ENCODE measurements around the gene KCNJ8. TPM values are rescaled to one million over a fixed set of nuclear protein-coding genes. Genes with fewer than 3 reads are reported as not detected.

Gene KCNJ8
- polyA plus RNA-seq, 2 of the 4 experiments (the other 2 are of a cell fraction) = 0.67 to 0.68 TPM

DNA sequence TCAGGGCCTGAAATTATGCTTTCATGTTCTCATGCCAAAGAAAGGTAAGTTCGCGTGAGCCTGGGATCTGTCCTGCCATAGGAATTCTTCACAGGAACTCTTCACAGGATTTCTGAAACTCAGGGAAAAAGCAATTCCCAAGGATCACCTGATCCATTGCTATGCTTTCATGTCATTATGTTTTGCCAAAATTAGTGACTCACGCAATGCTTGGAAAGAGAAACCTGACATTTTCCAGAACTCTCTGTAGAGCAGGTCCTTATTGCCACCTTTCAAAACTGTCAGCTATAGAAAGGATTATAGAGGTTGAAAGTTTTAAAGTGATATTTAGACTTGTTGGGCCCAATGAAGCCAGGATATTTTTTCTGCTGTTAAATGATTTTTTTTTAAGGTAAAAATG is 6.3 kb upstream of the KCNJ8 start:
- Histone ChIP-seq H3K9me3 (no peaks in the 10 kb centered on the region), H3K4me2 (no peak overlapping the region), H3K4me1 (no peaks in the 10 kb centered on the region), H3K27ac (no peak overlapping the region), H3K4me3 (no peak overlapping the region)
- FAIRE-seq = no peak
- no peak for DNase-seq (ENCODE audit: low read depth in 1 of 2, low spot score in 1 of 2)
- TF ChIP-seq, protein P1, sequence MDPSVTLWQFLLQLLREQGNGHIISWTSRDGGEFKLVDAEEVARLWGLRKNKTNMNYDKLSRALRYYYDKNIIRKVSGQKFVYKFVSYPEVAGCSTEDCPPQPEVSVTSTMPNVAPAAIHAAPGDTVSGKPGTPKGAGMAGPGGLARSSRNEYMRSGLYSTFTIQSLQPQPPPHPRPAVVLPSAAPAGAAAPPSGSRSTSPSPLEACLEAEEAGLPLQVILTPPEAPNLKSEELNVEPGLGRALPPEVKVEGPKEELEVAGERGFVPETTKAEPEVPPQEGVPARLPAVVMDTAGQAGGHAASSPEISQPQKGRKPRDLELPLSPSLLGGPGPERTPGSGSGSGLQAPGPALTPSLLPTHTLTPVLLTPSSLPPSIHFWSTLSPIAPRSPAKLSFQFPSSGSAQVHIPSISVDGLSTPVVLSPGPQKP (IDR thresholded peaks at IDR 0.05; ENCODE audit: low read depth, low read length) = no peak
- TF ChIP-seq GATA3 (IDR thresholded peaks at IDR 0.05; ENCODE audit: borderline replicate concordance) (no peak), HOXB13 (CRISPR knock-in tag; IDR thresholded peaks at IDR 0.05; ENCODE audit: low read depth) (no peak), POLR2A (IDR thresholded peaks at IDR 0.05; ENCODE audit: low read length) (no peak), POLR2AphosphoS2 (conservative IDR thresholded peaks at IDR 0.05; ENCODE audit: low read length) (no peak), HEYL (CRISPR knock-in tag; IDR thresholded peaks at IDR 0.05) (no peak), FOXS1 (CRISPR knock-in tag; IDR thresholded peaks at IDR 0.05) (no peak), JUN (IDR thresholded peaks at IDR 0.05) (no peak), HDAC2 (IDR thresholded peaks at IDR 0.05) (no peak), ZC3H11A (IDR thresholded peaks at IDR 0.05) (no peak), RARB (CRISPR knock-in tag; IDR thresholded peaks at IDR 0.05) (no peak), MYC (IDR thresholded peaks at IDR 0.05; ENCODE audit: borderline replicate concordance, low read length) (no peak), CBX8 (IDR thresholded peaks at IDR 0.05) (no peak)
- TF ChIP-seq, protein P2, sequence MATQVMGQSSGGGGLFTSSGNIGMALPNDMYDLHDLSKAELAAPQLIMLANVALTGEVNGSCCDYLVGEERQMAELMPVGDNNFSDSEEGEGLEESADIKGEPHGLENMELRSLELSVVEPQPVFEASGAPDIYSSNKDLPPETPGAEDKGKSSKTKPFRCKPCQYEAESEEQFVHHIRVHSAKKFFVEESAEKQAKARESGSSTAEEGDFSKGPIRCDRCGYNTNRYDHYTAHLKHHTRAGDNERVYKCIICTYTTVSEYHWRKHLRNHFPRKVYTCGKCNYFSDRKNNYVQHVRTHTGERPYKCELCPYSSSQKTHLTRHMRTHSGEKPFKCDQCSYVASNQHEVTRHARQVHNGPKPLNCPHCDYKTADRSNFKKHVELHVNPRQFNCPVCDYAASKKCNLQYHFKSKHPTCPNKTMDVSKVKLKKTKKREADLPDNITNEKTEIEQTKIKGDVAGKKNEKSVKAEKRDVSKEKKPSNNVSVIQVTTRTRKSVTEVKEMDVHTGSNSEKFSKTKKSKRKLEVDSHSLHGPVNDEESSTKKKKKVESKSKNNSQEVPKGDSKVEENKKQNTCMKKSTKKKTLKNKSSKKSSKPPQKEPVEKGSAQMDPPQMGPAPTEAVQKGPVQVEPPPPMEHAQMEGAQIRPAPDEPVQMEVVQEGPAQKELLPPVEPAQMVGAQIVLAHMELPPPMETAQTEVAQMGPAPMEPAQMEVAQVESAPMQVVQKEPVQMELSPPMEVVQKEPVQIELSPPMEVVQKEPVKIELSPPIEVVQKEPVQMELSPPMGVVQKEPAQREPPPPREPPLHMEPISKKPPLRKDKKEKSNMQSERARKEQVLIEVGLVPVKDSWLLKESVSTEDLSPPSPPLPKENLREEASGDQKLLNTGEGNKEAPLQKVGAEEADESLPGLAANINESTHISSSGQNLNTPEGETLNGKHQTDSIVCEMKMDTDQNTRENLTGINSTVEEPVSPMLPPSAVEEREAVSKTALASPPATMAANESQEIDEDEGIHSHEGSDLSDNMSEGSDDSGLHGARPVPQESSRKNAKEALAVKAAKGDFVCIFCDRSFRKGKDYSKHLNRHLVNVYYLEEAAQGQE (IDR thresholded peaks at IDR 0.05) = no peak
- TF ChIP-seq, protein P3, sequence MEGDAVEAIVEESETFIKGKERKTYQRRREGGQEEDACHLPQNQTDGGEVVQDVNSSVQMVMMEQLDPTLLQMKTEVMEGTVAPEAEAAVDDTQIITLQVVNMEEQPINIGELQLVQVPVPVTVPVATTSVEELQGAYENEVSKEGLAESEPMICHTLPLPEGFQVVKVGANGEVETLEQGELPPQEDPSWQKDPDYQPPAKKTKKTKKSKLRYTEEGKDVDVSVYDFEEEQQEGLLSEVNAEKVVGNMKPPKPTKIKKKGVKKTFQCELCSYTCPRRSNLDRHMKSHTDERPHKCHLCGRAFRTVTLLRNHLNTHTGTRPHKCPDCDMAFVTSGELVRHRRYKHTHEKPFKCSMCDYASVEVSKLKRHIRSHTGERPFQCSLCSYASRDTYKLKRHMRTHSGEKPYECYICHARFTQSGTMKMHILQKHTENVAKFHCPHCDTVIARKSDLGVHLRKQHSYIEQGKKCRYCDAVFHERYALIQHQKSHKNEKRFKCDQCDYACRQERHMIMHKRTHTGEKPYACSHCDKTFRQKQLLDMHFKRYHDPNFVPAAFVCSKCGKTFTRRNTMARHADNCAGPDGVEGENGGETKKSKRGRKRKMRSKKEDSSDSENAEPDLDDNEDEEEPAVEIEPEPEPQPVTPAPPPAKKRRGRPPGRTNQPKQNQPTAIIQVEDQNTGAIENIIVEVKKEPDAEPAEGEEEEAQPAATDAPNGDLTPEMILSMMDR (IDR thresholded peaks at IDR 0.05) = no peak
- TF ChIP-seq, protein P4, sequence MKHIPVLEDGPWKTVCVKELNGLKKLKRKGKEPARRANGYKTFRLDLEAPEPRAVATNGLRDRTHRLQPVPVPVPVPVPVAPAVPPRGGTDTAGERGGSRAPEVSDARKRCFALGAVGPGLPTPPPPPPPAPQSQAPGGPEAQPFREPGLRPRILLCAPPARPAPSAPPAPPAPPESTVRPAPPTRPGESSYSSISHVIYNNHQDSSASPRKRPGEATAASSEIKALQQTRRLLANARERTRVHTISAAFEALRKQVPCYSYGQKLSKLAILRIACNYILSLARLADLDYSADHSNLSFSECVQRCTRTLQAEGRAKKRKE (CRISPR knock-in tag; IDR thresholded peaks at IDR 0.05; ENCODE audit: low read depth) = no peak
- CTCF ChIA-PET = no interaction called here
- ATAC-seq = no peak
- POLR2A ChIA-PET = no interaction called here
- 86% methylated on average over 3 of the region's 3 CpGs for WGBS (ENCODE audit: missing lambda C conversion rate)

DNA sequence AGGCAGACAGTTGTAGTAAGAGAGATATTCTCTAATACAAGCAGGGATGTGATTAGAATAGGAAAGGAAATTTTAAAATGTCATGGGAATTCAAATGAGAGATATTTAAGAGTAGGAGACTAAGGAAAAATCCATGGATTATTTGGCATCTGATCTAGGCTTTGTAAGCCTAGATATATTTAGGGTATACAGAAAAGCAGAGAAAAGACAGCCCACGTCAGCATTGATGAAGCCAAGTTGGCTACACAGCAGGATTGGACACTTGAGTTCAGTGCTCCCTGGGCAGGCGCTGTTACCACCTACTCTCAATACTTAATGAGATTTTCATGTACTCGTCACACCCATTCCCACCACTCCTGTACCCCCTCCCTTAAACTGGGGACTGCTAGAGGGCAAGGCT is 1.7 kb upstream of the KCNJ8 start:
- no peak for FAIRE-seq
- no peak for DNase-seq (ENCODE audit: low read depth in 1 of 2, low spot score in 1 of 2)
- no peak for TF ChIP-seq RCOR1 (IDR thresholded peaks at IDR 0.05; ENCODE audit: low read depth, low read length)
- TF ChIP-seq CBX8 (IDR thresholded peaks at IDR 0.05) = no peak
- no peak for TF ChIP-seq MAZ (IDR thresholded peaks at IDR 0.05; ENCODE audit: borderline replicate concordance, low read depth, low read length)
- no peak for TF ChIP-seq EP300 (IDR thresholded peaks at IDR 0.05)
- TF ChIP-seq RNF2 (IDR thresholded peaks at IDR 0.05; ENCODE audit: borderline replicate concordance, low read depth) = no peak
- no peak for TF ChIP-seq ZC3H11A (IDR thresholded peaks at IDR 0.05)
- no peak for TF ChIP-seq PHF8 (IDR thresholded peaks at IDR 0.05; ENCODE audit: borderline replicate concordance, low read depth)
- ATAC-seq = no peak
- no peaks in the 10 kb centered on the region for H3K4me1 ChIP-seq
- H3K4me2 ChIP-seq = no peak overlapping the region
- H3K9me3 ChIP-seq = no peaks in the 10 kb centered on the region
- CTCF ChIA-PET = no interaction called here
- no peak overlapping the region for H3K4me3 ChIP-seq
- POLR2A ChIA-PET = no interaction called here
- H3K27ac ChIP-seq = no peak overlapping the region
- 85% methylated on average over 3 of the region's 3 CpGs for WGBS (ENCODE audit: missing lambda C conversion rate)

All from A549 (cell line).